Calu3 (cell line): Measurements from ENCODE around the gene SIRPG. TPM values are rescaled to one million over a fixed set of nuclear protein-coding genes. Genes with fewer than 3 reads are reported as not detected.

Experiments
- BruUV-seq: library from RNA; stranded (reverse); fragments of 400-500 nt; replicated peaks from 2 replicates; lab custom pipeline; 2021; lab: Mats Ljungman, UMichigan
- CTCF ChIA-PET: fragments of 300-600 bp; sonication (Branson Sonifier 250); formaldehyde crosslinking; loops from one replicate; lab custom pipeline; 2022; ENCODE audit warnings: antibody characterized with exemption; lab: Charles Lee
- DNase-seq: peaks from one replicate; pipeline ENCODE4 v3.0.0; 2022
- H3K27ac Mint-ChIP-seq: one replicate; pipeline ENCODE4 v1.8.0; 2022; ENCODE audit warnings: mixed read lengths; ENCODE audit not compliant: unreplicated experiment
- H3K27me3 Mint-ChIP-seq: one replicate; pipeline ENCODE4 v1.8.0; 2022; ENCODE audit warnings: mixed read lengths; ENCODE audit not compliant: unreplicated experiment
- H3K36me3 Mint-ChIP-seq: one replicate; pipeline ENCODE4 v1.8.0; 2022; ENCODE audit warnings: mild to moderate bottlenecking, moderate library complexity, mixed read lengths; ENCODE audit not compliant: insufficient read depth, unreplicated experiment
- H3K4me1 Mint-ChIP-seq: one replicate; pipeline ENCODE4 v1.8.0; 2022; ENCODE audit warnings: mild to moderate bottlenecking, low read depth, mixed read lengths; ENCODE audit not compliant: unreplicated experiment
- H3K4me3 Mint-ChIP-seq: one replicate; pipeline ENCODE4 v1.8.0; 2022; ENCODE audit warnings: mild to moderate bottlenecking, low read depth, moderate library complexity, mixed read lengths; ENCODE audit not compliant: unreplicated experiment
- H3K9me3 Mint-ChIP-seq: one replicate; pipeline ENCODE4 v1.8.0; 2022; ENCODE audit warnings: low read depth, mixed read lengths; ENCODE audit not compliant: unreplicated experiment
- CTCF ChIP-seq: fragments of 200-600 bp; IDR thresholded peaks from one replicate; pipeline ENCODE4 v1.8.0; 2022; ENCODE audit warnings: antibody characterized with exemption; ENCODE audit not compliant: unreplicated experiment
- intact Hi-C: fragments of 100-400 bp; cut with micrococcal nuclease; formaldehyde crosslinking; loops from one replicate; pipeline ENCODE4 v1.10.0; 2022; ENCODE audit not compliant: unreplicated experiment
- total RNA-seq: library from RNA; stranded (reverse); gene quantifications from 2 replicates; pipeline ENCODE4 v1.2.3, GENCODE V29; 2022

Gene SIRPG
- total RNA-seq, 1 experiment from 2014 or later: not detected

- Mint-ChIP-seq H3K36me3 (no peaks in the 10 kb centered on the region), H3K4me1 (peaks cover 9% of the 10 kb centered on the region), H3K27ac (no peak overlapping the region), H3K4me3 (no peak overlapping the region), H3K27me3 (no peaks in the 10 kb centered on the region), H3K9me3 (no peaks in the 10 kb centered on the region)
- BruUV-seq: no TSS peak
- CTCF ChIA-PET: interaction anchor here (0.9 kb wide), 1 partner anchor 9 kb away, joined by 4 read pairs; no protein-coding TSS in a partner anchor
- DNase-seq: no peak
- intact Hi-C loops: no loop called here
- no peak for TF ChIP-seq CTCF
Measured at GRCh38 chr20:1666802-1667201, 9.2 kb upstream of the SIRPG start.

- TF ChIP-seq CTCF: no peak
- DNase-seq: no peak
- Mint-ChIP-seq H3K4me3 (no peak overlapping the region), H3K27ac (no peak overlapping the region), H3K4me1 (peaks cover 9% of the 10 kb centered on the region), H3K9me3 (no peaks in the 10 kb centered on the region), H3K36me3 (no peaks in the 10 kb centered on the region), H3K27me3 (no peaks in the 10 kb centered on the region)
- BruUV-seq: no TSS peak
- CTCF ChIA-PET: no interaction called here
- intact Hi-C loops: no loop called here
Measured at GRCh38 chr20:1665345-1665744, 7.8 kb upstream of the SIRPG start.

GRCh38 chr20:1664911-1665310 lies 7.3 kb upstream of the SIRPG start:
- CTCF ChIA-PET: no interaction called here
- Mint-ChIP-seq H3K9me3 (no peaks in the 10 kb centered on the region), H3K36me3 (no peaks in the 10 kb centered on the region), H3K27me3 (no peaks in the 10 kb centered on the region), H3K27ac (no peak overlapping the region), H3K4me1 (peaks cover 9% of the 10 kb centered on the region), H3K4me3 (no peak overlapping the region)
- no TSS peak for BruUV-seq
- no peak for TF ChIP-seq CTCF
- intact Hi-C loops: no loop called here
- DNase-seq: no peak

- Mint-ChIP-seq H3K4me3 (no peak overlapping the region), H3K9me3 (no peaks in the 10 kb centered on the region), H3K36me3 (no peaks in the 10 kb centered on the region), H3K27ac (no peak overlapping the region), H3K27me3 (no peaks in the 10 kb centered on the region), H3K4me1 (peaks cover 9% of the 10 kb centered on the region)
- no peak for TF ChIP-seq CTCF
- DNase-seq: no peak
- BruUV-seq: no TSS peak
- intact Hi-C loops: no loop called here
- CTCF ChIA-PET: no interaction called here
Measured at GRCh38 chr20:1663917-1664316, 6.3 kb upstream of the SIRPG start.
